ENCODE results near the gene GPR156. TPM values are rescaled to one million over a fixed set of nuclear protein-coding genes. Genes with fewer than 3 reads are reported as not detected.

GPR156 gene
- total RNA-seq: under 1 TPM; 0.67 to 0.71 TPM
- polyA plus RNA-seq: under 1 TPM; 0.08 to 0.14 TPM
- long read RNA-seq, donor 1, partial matches to known transcripts: 0 of 1 reads
- long read RNA-seq, donor 1, other reads (novel, unspliced or antisense): 0 of 1 reads
- long read RNA-seq, donor 2: 0 reads
- long read RNA-seq, donor 3: 0 reads
- long read RNA-seq, donor 4: 0 reads
- long read RNA-seq, donor 5: 0 reads

DNA sequence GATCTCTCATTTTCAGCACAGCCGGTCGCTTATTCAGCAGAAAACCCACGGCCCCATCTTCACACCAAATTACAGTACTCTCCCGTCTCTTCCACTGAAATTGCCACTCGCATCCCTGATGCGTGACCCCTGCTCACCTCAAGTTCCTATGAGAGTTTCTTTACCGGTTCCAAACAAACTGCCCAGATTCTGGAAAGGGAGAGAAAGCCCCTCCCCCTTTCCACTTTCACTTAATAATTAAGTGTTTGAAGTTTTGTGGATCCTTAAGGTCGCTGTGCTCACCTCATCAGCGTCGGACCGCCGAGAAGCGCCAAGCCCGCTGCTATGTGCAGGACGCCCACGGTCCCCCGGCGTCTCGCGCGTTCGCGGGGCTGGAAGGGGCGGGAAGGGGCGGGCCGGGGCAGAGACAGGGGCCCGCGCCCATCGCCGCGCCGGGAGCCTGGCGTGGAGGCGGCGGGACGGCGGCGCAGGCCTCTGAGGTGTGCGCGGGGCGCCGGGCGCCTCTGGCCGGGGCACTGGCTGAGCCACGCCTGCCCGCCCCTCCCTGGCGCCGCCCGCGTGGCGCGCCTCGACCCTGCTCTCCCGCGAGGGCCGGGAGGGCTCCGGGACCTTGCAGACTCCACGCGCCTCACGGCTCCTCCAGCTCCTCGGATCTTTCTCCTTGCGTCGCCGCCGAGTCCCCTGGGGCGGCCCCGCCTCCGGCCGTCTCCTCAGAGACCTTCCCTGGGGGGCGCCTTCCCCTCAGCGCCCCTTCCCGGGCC is at the start of gene GPR156:
TSS of gene GPR156 (minus strand) at position 476 of the 761 bp plus-strand sequence. CDS start 41,124 bp downstream, outside the sequence.
- peaks cover 0 to 12% (median 0%) of the 10 kb centered on the region in 5 donors for H3K4me1 ChIP-seq (ENCODE audit: control insufficient read depth in 5 of 5, insufficient read depth in 5 of 5, low read length in 5 of 5)
- H3K27ac ChIP-seq (ENCODE audit: low read depth in 1 of 2, low read length in 1 of 2): no peak within 1 kb of the TSS
- peaks cover 0 to 3% (median 2%) of the 10 kb centered on the region in 3 donors for H3K27me3 ChIP-seq (ENCODE audit: control insufficient read depth in 3 of 3, insufficient read depth in 3 of 3, low read length in 2 of 3)
- ATAC-seq (ENCODE audit: insufficient read depth, low FRiP score): no peak
- 5% methylated on average over 45 to 72 of the region's 72 CpGs for WGBS, 2 donors
- H3K4me3 ChIP-seq: peak within 1 kb of the TSS; percentile 27
- H3K36me3 ChIP-seq (ENCODE audit: control insufficient read depth in 4 of 4, insufficient read depth in 4 of 4, low read length in 4 of 4): no peaks in the 10 kb centered on the region
- TF ChIP-seq, protein P1, sequence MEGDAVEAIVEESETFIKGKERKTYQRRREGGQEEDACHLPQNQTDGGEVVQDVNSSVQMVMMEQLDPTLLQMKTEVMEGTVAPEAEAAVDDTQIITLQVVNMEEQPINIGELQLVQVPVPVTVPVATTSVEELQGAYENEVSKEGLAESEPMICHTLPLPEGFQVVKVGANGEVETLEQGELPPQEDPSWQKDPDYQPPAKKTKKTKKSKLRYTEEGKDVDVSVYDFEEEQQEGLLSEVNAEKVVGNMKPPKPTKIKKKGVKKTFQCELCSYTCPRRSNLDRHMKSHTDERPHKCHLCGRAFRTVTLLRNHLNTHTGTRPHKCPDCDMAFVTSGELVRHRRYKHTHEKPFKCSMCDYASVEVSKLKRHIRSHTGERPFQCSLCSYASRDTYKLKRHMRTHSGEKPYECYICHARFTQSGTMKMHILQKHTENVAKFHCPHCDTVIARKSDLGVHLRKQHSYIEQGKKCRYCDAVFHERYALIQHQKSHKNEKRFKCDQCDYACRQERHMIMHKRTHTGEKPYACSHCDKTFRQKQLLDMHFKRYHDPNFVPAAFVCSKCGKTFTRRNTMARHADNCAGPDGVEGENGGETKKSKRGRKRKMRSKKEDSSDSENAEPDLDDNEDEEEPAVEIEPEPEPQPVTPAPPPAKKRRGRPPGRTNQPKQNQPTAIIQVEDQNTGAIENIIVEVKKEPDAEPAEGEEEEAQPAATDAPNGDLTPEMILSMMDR (IDR thresholded peaks at IDR 0.05; ENCODE audit: control extremely low read depth, extremely low read depth): no peak
- DNase-seq: peak; percentile 39 to 60 (median 55)
- peak within 1 kb of the TSS; percentile 26 to 31 for H3K9ac ChIP-seq (ENCODE audit: insufficient read depth in 1 of 2, low read length in 2 of 2)
- peaks cover 0 to 2% (median 0%) of the 10 kb centered on the region in 4 donors for H3K9me3 ChIP-seq (ENCODE audit: control insufficient read depth in 4 of 4, insufficient read depth in 3 of 4, low read length in 3 of 4)

DNA sequence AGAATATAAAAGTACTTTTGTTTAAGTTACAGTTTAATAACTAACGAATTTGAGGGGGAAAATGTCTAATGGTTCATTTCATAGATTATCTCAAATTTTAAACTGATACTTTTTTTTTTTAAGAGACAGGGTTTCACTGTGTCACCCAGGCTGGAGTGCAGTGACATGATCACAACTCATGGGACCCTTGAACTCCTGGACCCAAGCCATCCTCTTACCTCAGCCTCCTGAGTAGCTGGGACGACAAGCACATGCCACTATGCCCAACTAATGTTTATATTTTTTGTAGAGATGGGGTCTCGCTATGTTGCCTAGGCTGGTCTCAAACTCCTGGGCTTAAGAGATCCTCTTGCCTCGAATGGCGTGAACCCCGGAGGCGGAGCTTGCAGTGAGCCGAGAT is 47.6 kb upstream of the GPR156 start:
- ATAC-seq (ENCODE audit: insufficient read depth, low FRiP score) (no peak), DNase-seq (no peak)
- WGBS, 2 donors: 94 to 97% methylated on average over 8 of the region's 8 CpGs
- no peak overlapping the region for H3K9ac ChIP-seq (ENCODE audit: insufficient read depth in 1 of 2, low read length in 2 of 2)
- no peaks in the 10 kb centered on the region for H3K27me3 ChIP-seq (ENCODE audit: control insufficient read depth in 3 of 3, insufficient read depth in 3 of 3, low read length in 2 of 3)
- H3K36me3 ChIP-seq (ENCODE audit: control insufficient read depth in 4 of 4, insufficient read depth in 4 of 4, low read length in 4 of 4): peaks cover 6 to 28% (median 20%) of the 10 kb centered on the region in 4 donors
- H3K27ac ChIP-seq (ENCODE audit: low read depth in 1 of 2, low read length in 1 of 2): no peak overlapping the region
- H3K4me1 ChIP-seq (ENCODE audit: control insufficient read depth in 5 of 5, insufficient read depth in 5 of 5, low read length in 5 of 5): no peaks in the 10 kb centered on the region
- H3K4me3 ChIP-seq: no peak overlapping the region
- TF ChIP-seq, protein P1 (IDR thresholded peaks at IDR 0.05; ENCODE audit: control extremely low read depth, extremely low read depth): no peak
- no peaks in the 10 kb centered on the region for H3K9me3 ChIP-seq (ENCODE audit: control insufficient read depth in 4 of 4, insufficient read depth in 3 of 4, low read length in 3 of 4)

DNA sequence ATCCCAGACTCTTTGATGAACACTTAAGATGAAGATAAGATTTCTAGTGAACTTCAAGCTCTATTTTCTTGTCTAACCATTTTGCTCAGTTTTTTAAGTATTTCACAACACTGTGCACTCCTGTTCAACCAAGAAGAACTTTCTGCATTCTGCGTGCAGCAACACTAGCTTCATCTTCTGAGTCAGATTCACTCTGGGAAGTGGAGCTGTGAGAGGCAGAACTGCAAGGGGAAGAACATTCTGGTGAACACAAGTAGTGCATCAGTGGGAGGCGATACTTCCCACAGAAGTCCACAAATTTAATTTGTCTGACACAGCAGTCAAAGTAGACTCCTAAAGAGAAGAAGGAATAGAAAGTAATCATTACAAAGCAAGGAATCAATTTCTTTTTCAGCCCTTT is 46.1 kb upstream of the GPR156 start:
- no peak overlapping the region for H3K9ac ChIP-seq (ENCODE audit: insufficient read depth in 1 of 2, low read length in 2 of 2)
- H3K4me3 ChIP-seq: no peak overlapping the region
- WGBS, 2 donors: 94% methylated on average over 2 of the region's 2 CpGs
- H3K9me3 ChIP-seq (ENCODE audit: control insufficient read depth in 4 of 4, insufficient read depth in 3 of 4, low read length in 3 of 4): no peaks in the 10 kb centered on the region
- TF ChIP-seq, protein P1 (IDR thresholded peaks at IDR 0.05; ENCODE audit: control extremely low read depth, extremely low read depth): no peak
- ATAC-seq (ENCODE audit: insufficient read depth, low FRiP score) (no peak), DNase-seq (no peak)
- H3K27ac ChIP-seq (ENCODE audit: low read depth in 1 of 2, low read length in 1 of 2): no peak overlapping the region
- no peaks in the 10 kb centered on the region for H3K4me1 ChIP-seq (ENCODE audit: control insufficient read depth in 5 of 5, insufficient read depth in 5 of 5, low read length in 5 of 5)
- peaks cover 6 to 31% (median 20%) of the 10 kb centered on the region in 4 donors for H3K36me3 ChIP-seq (ENCODE audit: control insufficient read depth in 4 of 4, insufficient read depth in 4 of 4, low read length in 4 of 4)
- no peaks in the 10 kb centered on the region for H3K27me3 ChIP-seq (ENCODE audit: control insufficient read depth in 3 of 3, insufficient read depth in 3 of 3, low read length in 2 of 3)
